ENCODE results near the gene BIRC2.

BIRC2 gene

DNA sequence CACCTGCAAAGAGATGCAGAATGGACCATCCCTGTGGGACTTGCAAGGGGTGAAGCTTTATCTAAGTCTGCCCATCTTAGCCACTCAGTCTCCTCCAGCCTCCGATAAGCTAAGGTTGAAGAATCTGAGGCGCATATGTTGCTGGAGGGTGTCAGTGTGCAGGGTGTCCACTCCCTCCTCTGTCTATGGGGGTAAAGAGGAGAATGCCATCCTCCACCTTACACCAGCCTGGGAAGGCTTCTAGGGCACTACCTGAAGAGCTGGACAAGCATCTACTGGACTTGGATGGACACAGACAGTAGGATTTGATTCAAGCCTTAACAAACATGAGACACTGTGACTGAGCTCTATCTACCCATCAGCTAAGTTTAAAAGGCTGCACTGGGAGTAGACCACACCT lies 59.1 kb downstream of the BIRC2 start:
- DNase-seq: no peak

DNA sequence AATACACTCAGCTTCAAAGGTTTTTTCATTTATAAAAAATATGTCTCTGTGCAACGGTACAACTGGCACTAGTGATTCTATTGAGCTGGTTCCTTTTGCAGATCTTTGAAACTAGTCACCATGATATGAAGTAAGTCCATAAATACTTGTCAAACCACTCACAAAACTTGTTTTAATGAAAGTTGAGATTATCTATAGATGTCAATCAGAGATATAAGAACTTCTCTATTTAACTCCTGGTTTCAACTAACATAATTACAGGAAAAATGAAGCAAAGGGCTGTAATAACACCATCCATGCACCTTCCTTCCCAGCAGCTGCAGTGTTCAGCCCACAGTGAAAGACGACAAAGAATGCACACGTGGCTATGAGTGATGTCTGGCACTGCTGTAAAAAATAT lies 60.9 kb downstream of the BIRC2 start:
- no peak for DNase-seq

DNA sequence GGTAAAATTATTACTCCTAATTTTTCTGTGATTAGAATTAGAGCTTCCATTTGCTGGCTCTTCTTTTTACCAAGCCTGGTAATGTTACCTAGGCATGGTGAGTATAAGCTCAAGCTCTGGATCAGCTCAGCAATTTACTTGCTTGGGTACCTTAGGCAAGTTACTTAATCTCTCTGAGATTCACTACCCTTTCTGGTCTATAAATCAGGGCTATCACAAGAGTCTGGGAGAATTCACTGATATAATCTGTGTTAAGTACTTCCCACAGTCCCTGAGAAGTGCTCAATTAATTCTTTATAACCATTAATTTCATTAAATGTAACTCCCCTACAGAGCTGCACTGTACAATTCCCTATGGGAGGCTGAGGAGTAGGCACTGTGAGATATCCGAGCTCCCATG lies 61.3 kb downstream of the BIRC2 start:
- no peak for DNase-seq

DNA sequence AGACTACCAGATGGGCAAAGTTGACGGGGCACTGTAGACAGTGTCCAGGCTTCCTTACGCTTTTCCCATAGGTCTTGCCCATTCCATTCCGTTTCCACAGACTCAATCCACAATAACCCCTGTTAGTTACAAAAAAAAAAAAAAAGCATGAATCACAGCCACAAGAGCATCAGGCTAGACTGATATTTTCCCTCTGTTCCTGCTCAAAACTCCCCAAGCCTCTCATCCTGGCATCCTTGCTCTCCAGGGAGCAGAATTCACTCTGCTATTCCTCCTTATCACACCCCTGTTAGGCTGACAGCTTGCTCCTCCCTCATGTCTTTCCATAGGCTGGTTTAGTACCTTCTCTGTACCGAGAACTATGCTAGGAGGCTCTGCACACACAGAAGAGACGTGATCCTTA lies 63.4 kb downstream of the BIRC2 start:
- DNase-seq: no peak

DNA sequence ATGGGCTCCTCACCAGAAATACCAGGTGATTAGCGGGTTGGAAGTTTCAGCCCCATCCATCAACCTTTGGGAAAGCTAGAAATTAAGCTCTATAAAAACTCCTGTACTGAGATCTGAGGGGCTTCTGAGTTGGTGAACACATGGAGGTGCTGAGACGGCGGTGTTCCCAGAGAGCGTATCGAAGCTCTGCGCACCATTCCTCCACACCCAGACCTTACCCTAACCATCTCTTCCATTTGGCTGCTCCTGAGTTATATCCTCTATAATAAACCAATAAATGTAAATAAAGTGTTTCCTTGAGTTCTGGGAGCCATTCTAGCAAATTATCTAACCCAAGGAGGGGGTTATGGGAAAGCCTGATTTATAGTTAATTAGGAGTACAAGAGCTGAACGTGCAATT lies 64.1 kb downstream of the BIRC2 start:
- no peak for DNase-seq

DNA sequence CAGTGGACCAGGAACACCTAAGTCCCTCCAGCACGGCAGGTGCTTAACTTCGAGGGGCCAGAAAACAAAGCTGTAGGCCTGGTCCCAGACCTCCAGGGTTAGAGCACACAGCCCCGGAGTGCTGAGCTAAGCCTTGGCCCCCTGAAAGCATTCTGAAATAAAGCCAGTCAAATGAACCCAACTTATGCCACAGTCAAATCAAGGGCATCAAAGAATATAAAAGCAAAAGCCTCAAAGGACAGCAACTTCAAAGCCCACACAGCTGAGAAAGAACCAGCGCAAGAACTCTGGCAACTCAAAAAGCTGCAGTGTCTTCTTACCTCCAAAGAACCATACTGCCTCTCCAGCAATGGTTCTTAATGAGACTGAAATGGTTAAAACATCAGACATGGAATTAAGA lies 66.5 kb downstream of the BIRC2 start:
- no peak for DNase-seq

DNA sequence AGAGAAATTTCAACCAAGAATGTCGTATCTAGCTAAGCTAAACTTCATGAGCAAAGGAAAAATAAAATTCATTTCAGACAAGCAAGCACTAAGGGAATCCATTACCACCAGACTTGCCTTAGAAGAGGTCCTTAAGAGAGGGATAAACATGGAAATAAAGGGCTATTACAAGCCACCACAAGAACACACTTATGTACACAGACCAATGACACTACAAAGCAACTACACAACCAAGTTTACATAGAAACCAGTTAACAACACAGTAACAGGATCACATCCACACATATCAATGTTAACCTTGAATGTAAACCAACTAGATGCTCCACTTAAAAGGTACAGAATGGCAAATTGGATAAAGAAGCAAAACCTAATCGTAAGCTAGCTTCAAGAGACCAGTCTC lies 67.5 kb downstream of the BIRC2 start:
- DNase-seq: no peak

DNA sequence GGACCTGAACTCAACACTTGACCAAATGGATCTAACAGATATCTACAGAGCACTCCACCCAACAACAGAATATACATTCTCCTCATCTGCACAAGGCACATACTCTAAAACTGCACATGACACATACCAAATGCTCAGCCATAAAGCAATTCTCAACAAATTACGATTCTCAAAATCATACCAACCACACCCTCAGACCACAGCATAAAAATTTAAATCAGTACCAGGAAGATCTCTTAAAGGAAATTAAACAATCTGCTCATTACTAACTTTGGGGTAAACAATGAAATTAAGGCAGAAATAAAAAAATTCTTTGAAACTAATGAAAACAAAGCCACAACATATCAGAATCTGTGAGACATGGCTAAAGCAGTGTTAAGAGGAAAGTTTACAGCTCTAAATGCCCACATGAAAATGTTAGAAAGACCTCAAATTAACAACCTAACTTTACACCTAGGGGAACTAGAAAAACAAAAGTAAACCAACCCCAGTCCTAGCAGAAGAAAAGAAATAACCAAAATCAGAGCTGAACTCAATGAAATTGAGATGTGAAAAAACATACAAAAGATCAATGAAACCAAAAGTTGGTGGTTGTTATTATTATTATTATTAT lies 68.4 kb downstream of the BIRC2 start:
- no peak for DNase-seq

DNA sequence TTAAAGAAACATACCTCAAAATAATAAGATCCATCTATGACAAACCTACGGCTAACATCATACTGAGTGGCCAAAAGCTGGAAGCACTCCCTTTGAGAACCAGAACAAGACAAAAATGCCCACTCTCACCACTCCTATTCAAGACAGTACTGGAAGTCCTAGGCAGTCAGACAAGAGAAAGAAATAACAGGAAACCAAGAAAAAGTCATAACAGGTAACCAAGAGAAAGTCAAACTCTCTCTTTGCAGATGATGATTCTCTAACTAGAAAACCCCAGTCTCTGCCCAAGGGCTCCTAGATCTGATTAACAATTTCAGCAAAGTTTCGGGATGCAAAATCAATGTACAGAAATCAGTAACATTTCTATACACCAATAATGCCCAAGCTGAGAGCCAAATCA lies 70.0 kb downstream of the BIRC2 start:
- DNase-seq: no peak

DNA sequence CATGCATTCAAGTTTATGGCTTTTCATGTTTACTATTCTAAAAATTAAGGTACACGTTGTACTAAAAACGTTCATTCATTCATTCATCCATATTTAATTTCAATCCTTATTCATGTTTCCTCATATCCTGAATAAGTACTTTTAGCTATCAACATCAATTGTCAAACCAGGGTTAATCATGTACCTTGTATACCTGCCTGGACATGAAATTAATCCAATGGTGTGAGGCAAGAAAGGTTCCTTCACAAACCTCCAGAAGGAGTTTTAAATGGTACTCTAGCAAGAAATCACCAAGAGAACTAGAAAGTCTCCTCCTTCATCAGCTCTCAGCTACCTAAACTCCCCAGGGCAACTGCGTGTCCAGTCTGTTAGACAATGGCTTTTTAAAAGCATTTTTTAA lies 72.2 kb downstream of the BIRC2 start:
- no peak for DNase-seq

DNA sequence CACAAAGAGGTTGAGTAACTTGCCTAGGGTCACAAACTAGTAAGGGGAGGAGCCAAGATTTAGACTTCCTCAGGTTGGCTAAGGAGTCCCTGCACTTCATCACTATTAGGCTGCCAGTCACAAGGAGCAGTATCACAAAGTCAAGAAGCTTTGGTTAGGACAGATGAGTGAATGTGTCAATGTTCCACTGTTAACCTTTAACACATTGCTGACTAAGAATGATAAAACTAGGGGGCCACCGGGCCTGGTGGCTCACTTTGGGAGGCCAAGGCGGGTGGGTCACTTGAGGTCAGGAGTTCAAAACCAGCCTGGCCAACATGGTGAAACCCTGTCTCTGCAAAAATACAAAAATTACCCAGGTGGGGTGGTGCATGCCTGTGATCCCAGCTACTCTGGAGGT lies 73.5 kb downstream of the BIRC2 start:
- no peak for DNase-seq

DNA sequence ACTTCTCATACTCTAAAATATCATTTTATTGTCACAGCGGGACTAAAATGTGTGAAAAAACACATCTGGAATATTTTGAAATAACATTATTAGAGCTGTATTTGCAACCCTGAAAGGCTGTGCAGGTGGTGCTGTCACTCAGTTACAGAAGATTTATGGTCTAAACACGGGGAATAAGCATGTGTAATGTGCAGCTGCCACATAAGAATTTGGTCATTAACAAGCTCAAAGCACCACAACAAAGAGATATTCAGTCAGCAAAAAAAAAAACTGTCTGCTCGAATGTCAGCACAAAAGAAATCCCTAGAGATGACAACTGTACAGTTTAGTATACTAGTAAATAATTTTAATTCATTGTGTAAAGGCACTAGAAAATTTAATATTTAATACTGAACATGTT lies 74.2 kb downstream of the BIRC2 start:
- DNase-seq: no peak

DNA sequence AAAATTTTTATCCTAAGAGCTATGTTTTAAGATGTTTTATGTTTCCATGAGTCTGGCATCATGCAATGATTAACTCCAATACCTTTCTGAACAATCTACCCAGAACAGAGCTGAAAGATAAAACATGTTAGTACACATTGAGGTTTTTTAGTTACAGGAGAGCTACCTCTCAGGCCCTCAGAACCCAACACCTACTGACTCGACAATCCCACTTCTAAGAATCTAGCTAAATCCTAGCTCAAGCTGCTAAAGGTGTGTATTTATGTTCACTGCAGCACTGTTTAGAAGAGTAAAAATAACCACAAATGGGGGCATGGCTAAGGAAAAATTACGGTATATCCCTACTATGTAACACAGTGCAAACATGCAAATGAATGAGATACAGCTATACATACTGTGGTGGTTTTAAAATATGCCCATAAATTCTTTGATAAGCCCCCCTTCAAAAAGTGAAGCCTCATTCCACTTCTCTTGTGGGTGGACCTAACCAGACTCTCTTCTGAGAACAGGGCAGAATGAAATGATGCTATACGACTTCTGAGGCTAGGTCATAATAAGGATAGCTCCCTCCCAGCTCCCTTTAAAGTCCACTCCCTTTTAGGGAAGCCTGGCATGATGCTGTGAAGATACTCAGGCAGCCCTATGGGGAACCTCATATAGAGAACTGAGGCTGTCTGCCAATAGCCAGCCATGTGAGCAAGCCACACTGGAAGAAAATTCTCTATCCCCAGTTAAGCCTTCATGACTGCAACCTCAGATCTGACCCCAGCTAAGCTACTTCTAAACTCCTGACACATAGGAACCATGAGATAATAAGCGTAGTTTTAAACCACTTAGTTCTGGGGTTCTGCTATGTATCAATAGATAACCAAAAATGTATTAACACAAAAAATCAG lies 76.1 kb downstream of the BIRC2 start:
- no peak for DNase-seq

DNA sequence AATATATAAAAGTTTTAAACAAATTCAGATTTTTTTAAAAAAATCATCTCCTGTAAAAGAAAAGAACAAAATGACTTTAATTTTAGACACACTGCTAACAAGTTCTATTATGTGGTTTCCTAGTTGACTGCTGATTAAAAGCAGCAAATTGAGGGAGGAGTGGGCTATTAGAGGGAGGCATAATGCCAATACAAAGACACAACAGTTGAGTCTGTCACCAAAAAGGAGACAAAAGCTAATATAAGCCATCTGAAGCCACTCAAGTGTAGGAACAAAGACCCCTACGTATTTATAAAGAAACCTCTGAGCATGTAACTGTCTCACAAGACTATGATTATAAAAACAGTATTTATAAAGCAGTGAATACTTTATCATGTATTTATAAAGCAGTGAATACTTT lies 76.9 kb downstream of the BIRC2 start:
- no peak for DNase-seq

DNA sequence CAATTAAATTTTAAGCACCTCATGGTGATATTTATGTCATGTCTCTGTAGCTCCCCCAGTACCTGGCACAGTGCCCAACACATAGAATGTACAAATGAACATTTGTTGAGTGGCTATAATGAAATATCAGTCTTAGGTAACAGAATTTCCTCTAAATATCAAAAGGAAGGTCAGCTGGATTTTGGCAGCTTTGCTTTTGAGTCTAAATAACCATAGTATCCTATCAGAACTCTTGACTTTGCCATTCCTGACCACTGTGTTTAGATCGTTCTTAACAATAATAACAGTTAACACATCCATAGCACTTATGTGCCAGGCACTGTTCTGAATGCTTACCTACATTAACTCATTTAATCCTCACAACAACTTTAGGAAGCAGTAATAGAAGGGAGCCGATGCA lies 79.0 kb downstream of the BIRC2 start:
- no peak for DNase-seq

DNA sequence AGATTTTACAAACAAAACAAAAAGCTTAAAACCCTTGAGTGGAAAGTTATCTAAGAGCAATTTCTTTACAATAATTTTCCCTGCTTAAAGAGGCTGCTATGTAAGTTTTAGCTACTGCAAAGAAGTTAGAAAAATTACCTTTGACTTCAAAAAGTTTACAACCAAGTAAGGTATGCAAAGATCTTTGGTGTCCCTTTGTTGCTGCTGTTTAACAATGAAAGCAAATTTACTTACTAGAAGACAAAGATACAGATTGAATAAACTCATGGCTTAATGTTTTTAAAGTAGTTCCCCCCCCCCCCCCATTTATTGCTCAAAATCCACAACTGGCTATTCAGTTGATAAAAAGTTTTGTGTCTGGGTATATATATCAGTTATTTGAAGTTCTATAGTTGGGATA lies 79.6 kb downstream of the BIRC2 start:
- no peak for DNase-seq

DNA sequence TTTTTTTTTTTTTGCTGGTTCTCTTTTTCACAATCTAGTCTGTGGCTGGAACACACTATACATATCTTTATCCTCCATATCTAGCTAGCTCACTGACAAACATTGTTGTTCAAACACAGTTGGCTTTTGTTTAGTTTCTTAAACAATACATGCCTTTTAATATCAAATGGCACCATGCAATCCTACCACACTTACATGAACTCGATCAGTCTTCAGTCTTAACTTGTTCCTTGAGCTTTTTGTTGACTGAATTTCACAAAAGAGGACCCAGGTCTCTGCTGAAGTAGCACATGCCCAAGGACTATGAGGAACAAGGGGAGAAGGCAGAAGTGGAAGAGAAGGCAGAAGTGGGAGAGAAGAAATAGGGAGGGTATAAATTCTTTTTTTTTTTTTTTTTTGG lies 80.1 kb downstream of the BIRC2 start:
- no peak for DNase-seq
